Measurements from ENCODE around the gene PAPPA2.
A peak's percentile ranks its signal among the peaks of the same experiment; 100 is the strongest.
"Not testable (repeated sequence)": the region's sequence is repeated elsewhere in the genome, so short reads cannot be mapped to it uniquely, and the experiment has no call there.

PAPPA2 gene

DNA sequence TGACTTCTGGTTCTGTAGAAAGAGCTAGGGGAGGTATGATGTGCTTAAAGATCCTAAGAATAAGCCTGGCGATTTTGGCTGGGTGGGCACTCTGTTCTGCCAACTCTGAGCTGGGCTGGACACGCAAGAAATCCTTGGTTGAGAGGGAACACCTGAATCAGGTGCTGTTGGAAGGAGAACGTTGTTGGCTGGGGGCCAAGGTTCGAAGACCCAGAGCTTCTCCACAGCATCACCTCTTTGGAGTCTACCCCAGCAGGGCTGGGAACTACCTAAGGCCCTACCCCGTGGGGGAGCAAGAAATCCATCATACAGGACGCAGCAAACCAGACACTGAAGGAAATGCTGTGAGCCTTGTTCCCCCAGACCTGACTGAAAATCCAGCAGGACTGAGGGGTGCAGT, 93.3 kb downstream of the PAPPA2 start:
- DNase-seq = no peak

DNA sequence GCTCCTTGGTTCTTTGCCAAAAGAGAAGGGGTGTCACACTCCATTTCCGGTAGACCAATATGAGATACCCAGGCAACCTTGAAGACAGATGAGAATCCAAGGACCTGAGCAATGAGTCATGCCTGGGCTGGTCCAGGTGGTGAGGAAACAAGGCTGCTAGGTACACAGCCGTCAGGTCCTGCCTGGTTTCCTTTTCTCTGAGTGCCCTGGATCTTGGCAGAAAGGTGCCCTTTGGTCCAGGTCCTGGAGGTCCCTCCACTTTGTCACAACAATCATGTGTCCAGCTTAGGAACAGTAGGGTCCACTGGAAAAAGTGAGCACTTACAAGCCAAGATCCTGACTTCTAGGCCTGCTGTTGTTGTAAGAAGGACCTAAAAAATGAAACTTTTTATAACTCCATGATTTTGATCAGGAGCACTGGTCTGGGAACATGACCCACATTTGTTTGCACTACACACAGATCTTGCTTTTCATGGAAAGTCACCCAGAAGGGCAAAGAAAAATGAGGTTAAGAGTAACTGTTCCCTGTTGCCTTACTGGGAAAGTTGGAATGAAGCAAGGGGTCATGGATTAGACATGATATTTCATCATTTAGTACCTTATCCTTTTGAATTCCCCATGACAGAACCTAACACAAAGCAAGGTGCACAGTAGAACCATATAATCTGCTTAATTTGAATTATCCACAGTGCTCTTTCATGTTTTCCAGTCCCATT, 94.7 kb downstream of the PAPPA2 start:
- no peak for DNase-seq

DNA sequence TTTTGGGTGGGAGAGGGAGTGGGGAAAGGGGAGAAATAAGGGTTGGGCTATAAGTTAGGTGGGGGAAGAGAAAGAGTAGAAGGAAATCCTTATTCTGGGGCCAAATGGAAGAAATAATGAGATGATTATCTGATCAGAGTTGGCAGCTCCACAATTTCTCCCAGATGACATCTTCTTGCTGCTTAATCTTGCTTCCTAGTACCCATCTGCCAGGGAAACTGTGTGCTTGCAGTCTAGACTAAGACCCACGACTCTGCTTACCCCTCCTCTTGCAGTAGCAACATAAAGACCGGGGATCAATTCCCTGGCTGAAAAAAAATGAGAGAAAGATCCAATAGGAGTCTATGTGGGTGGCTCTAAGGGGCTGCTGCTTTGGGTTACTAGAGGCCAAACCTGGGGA, 95.6 kb downstream of the PAPPA2 start:
- DNase-seq = no peak

DNA sequence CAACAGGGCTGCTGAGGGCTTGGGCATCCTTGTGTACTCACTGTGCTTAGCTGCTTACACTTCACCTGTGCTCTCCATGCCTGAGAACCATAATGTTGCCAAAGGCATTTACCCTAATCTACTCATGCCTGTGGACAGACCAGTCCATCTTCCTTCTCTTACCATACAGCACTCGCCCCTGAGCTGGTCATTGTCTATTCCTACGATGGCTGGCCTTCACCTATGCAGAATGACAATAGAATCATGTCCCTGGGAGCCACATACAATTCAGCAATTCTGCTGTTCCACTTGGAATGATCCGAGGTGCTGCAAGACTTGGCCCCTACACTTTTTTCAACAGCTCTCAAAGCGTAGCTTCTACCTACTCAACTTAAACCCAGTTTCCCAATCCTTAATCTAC, 96.5 kb downstream of the PAPPA2 start:
- DNase-seq = no peak

DNA sequence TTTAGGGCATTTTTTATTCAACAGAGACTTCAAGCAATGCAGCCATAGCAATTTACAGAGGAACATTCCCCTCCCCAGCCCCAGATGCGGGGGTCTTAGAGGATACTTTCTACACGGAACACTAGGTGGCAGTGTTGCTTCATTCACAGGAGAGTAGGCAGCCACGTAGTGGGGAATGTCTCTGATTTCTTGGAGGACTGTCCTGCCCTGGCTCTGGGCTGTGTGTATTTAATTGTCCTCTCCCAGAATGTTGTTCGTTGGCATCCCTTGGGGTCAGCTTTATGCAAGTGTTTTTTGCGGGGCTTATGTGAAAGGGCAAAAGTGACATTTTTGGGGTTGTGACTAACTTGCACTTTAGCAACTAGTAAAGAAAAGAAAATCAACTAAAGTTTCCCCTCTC, 96.9 kb downstream of the PAPPA2 start:
- peak; percentile 78 for DNase-seq

DNA sequence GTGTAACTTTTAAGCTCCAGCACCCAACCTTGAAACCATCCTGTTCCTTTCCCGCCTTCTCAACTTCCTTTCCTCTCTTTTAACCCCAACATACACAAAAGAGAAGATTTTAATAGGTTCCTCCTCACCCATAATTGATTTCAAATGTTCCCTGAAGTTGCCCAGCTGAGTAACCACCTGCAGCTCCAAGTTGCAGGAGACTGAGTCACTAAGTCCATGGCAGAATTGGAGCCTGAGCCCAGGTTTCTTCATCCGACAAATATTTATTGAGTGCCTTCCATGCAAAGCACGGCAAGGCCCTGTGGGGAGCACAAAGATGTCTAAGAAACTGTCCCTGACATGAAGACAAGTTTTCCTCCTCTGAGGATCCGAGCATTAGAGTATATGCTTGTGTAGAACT, 97.7 kb downstream of the PAPPA2 start:
- peak; percentile 14 for DNase-seq

DNA sequence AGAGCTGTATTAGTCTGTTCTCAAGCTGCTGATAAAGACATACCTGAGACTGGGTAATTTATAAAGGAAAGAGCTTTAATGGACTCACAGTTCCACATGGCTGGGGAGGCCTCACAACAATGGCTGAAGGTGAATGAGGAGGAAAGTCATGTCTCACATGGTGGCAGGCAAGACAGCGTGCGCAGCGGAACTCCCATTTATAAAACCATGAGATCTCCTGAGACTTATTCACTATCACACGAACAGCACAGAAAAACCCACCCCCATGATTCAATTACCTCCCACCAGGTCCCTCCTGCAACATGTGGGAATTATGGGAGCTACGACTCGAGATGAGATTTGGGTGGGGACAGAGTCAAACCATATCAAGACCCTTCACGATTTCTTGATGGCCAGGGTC, 98.8 kb downstream of the PAPPA2 start:
- not testable (repeated sequence) for DNase-seq

DNA sequence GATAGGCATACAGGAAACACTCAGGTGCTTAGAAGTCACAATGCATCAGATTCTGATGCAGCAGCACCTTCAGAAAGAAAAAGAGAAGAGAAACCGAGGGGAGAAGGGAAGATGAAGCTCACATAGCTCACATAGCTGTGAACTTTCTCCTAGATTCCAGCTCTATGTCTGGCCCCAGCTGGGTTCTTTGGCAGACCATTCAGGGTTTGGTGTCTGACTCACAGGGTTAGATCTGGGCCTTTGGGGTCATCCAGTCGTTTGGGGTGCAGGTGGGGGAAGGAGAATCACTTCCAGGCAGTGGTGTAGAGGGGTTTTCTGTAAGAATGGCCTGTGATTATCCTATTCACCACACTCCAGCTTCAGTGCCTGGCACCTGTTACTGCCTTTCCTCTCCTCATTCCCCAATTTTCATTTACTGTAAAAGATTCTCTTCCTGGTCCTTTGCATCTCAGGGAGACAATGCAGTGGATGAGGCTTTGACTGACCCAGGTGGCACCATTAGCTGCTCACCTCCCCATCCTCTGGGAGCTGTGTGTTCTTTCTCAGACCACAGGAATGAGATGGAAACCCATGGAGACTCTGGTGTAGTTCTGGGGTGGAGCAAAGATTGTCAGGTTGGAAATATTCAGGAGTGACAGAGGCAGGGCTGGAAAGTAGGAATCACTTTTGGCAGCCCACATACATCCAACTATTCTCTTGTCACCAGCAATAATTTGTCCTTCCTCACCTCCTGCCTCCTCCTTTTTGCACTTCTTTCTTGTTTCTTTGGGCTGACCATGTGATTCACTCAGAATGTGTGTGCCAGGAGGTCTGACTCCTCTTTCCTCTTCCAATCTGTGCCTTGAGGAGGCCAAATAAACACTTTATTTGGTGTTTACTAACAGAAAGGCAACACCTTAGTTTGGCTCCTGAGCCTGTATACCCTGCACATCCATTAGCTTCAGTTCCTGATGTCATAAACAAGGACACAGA, 103.3 kb downstream of the PAPPA2 start:
- DNase-seq = peak; percentile 13

DNA sequence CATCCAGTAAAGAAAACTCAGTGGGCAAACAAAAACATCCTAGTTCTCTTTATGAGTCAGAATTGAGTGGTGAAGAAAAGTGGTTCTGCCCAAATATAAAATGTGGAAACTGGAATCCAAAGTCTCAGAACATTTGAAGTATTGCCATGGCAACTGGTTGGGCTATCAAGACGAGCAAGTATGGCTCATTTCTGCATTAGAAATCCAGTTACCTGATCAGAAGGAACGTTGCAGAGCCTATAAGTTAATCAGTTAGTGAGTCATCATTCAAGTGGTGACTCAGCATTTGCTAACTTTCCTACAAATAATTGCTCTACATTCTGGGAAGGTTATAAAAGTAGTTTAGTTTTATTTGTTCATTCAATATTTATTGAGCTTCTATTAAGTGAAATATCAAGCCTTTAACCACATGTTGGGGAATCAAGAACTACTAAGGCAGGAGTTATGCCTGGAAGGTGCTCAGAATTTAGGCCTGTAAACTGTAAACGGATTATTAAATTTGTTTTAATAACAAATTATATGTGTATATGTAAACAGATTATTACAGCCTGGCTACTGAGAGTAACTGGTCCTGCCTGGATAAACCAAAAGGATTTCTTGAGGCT, 104.3 kb downstream of the PAPPA2 start:
- peak; percentile 28 for DNase-seq

DNA sequence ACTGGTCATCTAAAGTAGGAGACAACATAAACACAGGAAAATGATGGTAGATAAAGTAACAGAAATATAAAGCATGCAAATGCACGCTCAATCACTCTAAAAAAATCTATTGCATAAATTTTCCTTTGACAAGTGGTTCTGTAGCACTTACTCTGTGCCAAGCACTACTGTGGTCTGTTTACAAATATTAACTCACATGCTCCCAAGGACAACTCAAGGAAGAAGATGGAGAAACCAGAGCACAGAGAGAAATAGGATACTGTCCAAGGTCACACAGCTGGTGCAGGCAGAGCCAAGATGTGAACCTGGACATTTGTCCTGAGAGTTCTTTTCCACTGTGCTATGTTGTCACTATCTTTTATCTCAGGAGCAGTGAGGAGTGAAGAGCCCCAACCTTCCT, 105.2 kb downstream of the PAPPA2 start:
- no peak for DNase-seq

DNA sequence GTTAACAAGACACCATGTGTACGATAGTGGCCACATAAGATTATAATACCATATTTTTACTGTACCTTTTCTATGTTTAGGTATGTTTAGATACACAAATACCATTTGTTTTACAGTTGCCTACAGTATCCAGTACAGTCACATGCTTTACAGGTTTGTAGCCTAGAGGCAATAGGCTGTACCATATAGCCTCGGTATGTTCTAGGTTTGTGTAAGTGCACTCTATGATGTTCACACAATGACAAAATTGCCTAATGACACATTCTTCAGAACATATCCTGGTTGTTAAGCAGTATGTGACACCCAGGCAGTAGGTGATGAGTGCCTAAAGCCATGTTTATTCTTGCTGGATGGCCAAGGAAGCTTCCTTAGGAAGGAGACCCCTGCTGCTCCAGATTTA, 111.8 kb downstream of the PAPPA2 start:
- no peak for DNase-seq

DNA sequence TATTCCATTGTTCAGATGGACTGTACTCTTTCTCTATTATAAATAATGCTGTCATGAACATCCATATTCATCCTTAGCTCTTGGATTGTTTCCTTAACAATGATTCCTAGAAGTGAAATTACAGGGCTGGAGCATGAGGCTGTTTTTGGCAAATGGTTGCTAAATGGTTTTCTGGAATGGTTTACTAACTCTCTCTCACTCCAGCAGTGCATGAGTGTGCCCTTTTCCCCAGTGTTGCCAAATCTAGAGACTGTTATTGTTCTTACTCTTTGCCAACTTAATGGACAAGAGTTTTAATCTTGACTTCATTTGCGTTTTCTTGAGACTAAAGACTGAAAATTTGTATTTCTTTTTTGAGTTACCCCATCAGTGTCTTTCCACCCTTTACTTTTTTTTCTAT, 113.0 kb downstream of the PAPPA2 start:
- DNase-seq = no peak

DNA sequence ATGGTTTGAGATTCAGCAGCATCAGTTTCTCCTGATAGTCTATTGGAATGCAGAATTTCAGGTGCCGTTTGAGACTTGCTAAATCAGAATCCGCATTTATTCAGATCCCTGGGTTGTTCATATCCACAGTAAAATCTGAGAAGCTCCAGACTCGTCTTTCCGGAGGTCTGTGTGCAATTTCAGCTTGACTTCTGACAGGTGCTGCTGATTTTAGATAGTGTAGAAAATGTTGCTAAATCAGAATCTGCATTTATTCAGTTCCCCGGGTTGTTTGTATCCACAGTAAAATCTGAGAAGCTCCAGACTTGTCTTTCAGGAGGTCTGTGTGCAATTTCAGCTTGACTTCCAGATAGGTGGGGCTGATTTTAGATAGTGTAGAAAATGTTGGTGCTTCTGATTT, 113.7 kb downstream of the PAPPA2 start:
- no peak for DNase-seq

DNA sequence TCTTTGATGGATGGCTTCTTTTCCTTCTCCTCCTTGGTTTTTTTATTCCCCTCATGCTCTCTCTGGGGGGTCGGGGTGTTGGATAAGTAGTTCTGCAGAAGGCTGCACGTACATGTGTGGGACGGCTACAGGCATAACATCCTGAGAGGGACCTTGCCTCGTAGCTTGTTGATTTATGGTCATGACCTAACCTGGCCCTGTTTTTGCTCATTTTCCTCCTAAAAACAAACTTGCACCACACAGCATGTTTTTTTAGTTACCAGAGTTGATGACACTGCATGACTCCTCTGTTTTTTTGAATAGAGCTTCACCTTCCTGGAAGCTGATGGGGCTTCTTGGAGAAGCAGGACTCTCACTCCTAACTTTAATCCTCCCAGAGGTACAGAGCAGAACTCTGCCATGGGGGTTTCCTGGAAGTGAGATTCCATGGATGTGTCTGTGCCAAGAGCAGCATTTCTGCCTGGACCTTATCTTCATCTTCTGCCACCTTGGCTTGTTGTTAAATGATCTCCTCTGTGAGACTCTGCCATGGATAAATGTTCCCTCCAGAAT, 114.7 kb downstream of the PAPPA2 start:
- DNase-seq = no peak

DNA sequence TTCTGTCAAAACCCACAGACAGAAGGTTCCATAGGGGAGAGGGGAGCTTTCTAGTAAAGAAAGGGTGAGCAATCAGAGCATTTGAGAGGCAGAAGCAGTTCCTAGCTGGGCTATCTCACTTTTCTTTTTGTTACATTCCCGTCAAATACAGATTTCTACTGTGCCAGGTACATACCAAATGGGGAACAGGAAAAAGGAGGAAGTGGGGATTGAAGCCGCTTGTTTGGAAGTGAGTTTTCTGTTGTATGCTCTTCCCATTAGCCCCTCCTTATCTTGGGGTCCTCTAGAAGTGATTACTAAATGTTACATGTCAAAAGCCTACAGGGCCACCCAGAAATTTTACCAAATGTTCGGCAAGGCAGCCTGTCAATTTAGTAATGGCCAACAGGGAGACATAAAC, 116.1 kb downstream of the PAPPA2 start:
- no peak for DNase-seq

DNA sequence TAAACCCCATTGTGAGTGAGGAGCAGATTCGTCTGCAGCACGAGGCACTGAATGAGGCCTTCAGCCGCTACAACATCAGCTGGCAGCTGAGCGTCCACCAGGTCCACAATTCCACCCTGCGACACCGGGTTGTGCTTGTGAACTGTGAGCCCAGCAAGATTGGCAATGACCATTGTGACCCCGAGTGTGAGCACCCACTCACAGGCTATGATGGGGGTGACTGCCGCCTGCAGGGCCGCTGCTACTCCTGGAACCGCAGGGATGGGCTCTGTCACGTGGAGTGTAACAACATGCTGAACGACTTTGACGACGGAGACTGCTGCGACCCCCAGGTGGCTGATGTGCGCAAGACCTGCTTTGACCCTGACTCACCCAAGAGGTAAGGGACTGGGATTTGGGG, 132.2 kb downstream of the PAPPA2 start:
- DNase-seq = no peak

DNA sequence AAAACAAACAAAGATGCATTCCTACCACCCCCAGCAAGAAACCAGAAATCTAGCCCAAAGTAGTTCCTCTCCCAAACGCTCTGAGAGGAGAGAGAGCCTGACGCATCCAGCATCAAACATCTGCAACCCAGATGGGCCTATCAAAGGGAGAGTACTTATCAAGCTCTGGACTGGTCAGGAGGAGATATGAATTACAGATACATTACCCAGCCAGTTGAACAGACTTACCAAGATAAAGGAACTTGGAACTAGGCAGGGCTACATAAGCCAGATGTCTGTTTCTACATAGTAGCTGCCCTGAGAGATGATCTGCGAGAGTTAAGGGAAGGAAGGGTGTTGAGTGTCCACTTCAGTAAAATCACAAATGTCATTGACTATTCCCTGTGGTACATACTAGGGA, 138.4 kb downstream of the PAPPA2 start:
- DNase-seq = peak; percentile 11

DNA sequence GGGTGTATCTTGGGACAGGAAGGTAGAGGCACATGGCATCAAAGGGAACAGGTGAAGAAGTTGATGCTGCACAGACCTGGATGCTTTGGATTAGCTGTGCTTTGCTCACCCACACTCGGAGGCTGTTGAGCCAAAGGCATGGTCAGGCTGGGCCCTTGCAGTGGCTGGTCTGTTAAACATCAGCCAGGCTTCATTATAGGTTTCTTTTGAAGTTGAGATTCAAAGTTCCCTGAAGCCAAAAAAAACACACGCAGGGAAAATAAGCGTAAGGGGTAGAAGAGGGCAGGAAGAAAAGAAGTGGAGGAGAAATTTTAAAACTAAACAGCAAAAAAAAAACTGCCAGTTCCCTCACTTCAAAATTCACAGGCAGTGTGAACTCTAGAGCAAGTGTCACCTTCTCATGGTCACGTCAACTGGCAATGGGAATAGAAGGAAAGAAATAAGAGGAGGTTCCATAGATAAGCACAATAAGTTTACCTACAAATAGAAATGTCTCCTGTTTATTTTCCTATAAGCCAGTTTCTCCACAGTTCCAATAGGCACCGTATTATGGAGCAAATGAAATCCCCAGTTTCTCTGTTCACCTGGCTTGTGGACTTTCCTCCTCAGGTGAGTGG, 139.5 kb downstream of the PAPPA2 start:
- no peak for DNase-seq

DNA sequence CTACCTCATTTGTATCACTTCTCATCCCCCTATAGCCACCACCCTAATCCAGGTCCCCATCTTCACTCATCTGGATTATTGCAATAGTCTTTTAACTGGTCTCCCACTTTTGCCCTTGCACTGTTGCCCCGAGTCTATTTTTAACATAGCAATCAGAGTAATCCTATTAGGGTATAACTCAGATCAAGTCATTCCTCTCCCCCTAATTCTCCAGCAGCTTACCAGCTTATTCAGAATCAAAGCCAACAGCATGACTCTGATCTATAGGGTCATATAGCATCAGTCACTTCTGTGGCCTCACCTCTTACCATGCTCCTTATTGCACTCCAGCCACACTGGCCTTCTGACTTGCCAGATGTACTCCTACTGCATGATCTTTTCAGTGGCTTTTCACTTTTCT, 140.7 kb downstream of the PAPPA2 start:
- DNase-seq = no peak

DNA sequence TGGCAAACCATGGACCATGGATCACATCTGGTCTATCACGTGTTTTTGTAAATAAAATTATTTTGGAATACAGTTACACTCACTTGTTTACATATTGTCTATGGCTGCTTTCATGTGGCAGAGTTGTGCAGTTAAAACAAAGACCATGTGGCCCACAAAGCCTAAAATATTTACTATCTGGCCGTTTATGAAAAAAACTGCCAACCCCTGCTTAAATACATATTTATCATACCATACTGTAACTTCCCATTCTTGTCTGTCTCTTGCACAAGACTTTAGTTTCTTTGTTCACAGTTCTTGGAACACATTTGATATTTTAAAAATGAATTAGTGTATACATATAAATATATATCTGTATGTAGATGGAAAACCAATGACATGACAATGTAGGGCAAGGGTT, 141.5 kb downstream of the PAPPA2 start:
- DNase-seq = peak; percentile 34

DNA sequence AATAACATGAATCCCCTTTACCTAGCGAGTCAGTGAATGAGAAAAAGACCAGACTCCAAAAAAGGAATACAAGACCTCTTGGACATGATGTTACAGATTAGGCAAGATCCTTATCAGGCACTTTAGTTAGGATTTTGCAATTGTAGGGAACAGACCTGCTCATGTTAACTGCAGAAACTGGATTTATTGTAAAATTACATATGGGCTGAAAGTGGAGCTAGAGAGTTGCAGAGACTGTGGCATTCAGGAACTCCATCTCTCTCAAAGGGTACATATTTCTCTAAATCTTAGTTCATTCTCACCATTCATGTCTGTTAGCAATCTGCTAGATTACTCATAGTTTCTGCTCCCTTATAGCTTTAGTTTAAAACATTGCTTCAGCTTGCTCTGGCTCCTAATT, 142.2 kb downstream of the PAPPA2 start:
- peak; percentile 51 for DNase-seq

DNA sequence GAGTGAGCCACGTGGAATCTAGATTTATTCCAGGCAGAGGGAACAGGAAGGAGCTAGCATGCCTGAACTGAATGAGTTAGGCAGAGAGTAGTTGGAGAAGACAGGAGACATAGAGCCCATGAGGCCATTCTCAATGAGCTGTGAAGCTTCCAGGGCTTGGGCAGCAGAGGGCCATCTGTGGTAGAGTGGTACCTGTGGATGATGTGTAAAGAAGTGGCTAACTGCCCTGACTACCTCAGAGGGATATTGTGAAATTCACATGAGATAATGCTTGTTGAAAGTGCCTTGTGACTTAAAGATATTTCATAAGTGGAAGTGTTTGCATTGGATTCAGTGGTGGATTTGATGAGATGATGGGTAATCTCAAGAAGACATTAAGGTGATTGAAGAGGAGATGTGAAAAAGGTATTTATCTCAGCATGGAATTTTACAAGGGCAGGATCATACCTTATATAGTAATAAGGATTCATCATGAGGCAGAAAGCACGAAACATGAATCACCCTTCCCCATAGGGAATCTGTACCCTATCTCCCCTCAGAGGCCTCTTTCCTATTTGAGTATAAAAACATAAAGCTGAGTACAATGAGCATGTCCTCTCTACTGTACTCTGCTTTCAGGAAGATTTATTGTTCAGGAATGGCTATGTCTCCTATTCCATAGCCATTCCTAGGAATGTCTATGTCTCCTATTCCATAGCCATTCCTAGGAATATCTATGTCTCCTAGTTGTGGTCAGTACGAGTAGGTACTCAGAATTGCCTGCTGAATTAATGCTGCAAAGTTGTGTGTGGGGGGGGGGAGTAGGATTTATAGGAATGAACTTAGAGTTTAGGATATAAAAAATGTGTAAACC, 146.8 kb downstream of the PAPPA2 start:
- peak; percentile 71 for DNase-seq

All from fibroblast of skin of scalp (primary cell).